ENCODE results near the gene STK32C. TPM values are rescaled to one million over a fixed set of nuclear protein-coding genes. Genes with fewer than 3 reads are reported as not detected.

The STK32C gene
- total RNA-seq, 1 donor from 2014 or later = 6.1 TPM

- no peak for DNase-seq
These were observed 43.3 kb downstream of the STK32C start for GRCh38 chr10:132264306-132264950.

DNA sequence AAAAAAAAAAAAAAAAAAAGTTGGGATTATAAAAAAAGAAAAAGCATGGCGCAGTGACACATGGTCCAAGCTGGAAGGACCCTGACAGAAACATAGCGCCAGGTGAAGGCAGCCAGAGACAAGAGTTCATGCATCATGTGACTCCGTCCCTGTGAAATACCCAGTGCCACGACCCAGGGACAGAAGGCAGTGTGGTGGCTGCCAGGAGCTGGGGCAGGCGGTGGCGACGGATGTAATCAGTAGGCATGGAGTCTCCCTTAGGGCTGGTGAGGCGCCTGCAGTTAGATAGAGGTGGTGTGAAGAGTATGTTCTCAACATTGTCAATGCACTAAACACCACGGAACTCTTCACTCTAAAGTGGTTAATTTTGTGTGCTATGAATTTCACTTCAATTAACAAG is 43.9 kb downstream of the STK32C start:
- DNase-seq = no peak

- no peak for DNase-seq
These were observed 47.9 kb downstream of the STK32C start for GRCh38 chr10:132259702-132260482.

DNA sequence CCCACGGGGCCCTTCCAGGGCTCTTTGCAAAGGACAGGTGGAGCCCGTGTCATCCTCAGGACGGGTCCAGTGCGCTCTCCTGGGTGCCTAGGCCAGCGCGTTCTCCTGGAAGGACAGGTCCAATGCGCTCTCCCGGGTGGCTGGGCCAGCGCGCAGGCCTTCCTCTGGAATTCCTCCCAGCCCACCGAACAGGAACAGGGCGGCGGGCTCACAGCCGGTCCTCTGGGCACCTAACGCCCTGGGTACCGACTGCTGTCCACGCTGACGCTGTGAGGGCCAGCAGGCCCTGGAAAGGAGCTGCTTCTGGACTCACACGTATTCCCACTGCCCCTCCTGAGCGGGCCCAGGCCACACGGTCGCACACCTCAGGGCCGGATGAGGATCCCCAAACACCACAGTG is 49.3 kb downstream of the STK32C start:
- DNase-seq = no peak

DNA sequence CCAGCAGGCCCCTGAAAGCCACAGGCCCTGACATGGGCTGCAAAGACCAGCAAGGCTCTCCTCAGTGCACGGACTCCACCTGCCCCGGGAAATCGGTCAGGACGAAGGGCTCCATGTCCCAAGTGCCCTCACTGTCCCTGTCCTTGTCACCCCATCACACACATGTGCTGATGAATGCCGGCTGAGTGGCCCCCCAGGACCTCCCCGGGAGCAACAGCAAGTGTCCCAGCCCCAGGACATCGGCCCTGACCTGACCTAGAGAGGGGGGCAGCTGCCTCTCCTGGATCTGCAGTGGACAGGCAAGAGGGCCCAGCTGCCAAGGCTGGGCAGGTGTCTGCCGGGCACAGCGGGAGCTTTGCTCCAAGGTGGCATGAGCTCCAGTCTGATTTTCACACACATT is 49.8 kb downstream of the STK32C start:
- no peak for DNase-seq

DNA sequence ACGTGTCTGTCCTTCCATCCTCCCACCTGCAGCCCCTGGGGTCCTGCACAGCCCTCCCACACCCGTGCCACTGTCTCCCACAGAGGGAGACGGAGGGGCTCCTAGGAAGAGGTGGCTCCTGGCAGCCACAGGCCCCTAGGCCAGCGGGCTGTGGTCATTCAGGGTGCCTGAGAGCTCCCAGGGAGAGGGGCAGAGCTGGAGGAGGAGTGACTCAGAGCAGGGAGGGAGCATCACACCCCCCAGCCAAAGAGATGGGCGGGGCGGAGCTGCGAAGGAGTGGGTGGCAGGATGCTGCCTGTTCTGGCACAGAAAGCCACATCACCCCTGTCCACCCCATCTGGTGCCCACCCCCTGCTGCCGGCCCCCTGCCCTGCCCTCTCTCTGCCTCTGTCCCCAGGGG is 50.5 kb downstream of the STK32C start:
- no peak for DNase-seq

DNA sequence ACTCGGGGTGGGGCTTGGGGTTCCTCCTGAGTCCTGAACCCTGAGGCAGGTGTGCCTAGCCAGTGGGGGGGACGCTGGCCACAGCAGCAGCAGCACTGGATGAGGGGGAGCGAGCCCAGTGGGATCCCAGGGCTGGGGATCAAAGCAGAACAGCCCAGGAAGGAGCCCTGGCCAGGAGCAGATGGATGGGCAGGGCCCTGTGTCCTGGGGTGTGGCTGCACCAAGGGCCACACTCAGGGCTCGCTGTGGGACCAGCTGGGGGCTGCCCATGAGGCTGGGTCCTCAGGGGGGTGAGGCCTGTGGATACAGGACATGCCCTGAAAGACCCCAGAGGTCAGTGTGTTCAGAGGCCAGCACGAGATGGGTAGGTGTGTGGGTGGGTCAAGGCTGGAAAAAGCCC is 50.9 kb downstream of the STK32C start:
- DNase-seq = no peak

- no peak for DNase-seq
These were observed 52.0 kb downstream of the STK32C start for GRCh38 chr10:132255489-132256344.

DNA sequence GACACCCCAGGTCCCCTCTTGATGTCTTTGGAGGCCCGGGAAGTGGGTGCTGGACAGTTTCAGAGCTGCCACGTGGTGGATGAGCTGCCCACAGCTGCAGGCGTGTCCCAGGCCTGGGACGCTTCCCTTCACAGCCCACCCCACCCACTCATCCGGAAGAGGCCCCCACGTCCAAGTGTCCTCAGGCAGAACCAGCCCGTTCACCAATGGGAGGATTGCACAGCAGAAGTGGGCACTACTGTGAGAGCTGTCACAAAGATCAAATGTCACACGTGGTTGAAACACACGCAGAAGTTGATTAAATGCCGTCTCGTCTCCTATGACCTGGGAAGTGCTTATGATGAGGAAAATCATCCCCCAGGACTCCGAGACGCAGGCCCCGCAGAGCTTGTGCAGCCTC is 52.9 kb downstream of the STK32C start:
- no peak for DNase-seq

DNA sequence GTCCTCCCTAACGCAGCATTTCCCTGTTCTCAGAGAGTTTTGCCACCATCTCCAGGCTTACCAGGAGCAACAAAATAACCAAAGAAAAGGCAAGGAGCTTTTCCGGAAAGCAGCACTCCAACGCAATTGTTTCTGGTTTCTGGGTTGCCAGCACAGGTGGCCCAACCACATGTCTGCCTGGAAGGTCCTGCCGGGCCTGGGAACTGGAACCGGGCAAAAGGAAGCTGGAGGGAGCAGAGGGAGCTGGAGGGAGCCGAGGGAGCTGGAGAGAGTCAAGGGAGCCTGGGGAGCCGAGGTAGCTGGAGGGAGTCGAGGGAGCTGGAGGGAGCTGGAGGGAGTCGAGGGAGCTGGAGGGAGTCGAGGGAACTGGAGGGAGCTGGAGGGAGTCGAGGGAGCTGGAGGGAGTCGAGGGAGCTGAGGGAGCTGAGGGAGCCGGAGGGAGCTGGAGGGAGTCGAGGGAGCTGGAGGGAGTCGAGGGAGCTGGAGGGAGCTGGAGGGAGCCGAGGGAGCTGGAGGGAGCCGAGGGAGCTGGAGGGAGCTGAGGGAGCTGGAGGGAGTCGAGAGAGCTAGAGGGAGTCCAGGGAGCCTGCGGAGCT is 54.6 kb downstream of the STK32C start:
- no peak for DNase-seq

DNA sequence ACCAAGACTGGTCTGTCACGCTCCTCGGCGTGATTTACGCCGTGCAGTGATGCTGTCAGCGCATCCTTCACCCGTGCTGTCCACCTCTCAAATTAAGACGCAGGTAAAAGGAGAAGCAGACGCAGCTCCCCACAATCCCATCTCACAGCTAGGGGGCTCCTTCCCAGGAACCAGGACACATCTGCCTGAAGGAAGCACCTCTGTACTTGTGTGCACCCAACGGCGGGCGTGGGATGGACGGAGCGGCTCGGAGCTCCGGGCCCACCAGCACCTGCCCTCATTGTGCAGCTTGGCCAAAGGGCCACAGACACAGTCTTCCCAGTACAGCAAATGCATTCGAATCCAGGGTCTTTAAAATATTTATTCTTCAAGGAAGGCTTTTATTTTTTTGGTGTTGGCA is 55.3 kb downstream of the STK32C start:
- no peak for DNase-seq

DNA sequence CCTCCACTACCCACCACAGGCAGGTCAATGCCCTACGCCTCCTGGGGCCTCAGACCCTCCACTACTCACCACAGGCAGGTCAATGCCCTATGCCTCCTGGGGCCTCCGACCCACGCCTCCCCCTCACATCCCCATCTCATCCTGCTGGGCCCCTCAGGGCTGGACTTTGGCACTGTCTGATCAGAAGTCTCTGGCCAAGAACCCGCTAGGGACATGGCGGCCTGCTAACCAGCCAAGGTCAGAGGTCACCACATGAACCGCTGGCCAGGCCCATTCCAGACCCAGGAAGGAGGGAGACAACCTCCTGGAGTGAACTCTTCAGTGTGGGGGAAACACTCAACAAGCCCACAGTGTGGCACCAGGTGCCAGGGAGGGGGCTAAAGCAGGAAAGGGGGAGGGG is 55.8 kb downstream of the STK32C start:
- DNase-seq = no peak

DNA sequence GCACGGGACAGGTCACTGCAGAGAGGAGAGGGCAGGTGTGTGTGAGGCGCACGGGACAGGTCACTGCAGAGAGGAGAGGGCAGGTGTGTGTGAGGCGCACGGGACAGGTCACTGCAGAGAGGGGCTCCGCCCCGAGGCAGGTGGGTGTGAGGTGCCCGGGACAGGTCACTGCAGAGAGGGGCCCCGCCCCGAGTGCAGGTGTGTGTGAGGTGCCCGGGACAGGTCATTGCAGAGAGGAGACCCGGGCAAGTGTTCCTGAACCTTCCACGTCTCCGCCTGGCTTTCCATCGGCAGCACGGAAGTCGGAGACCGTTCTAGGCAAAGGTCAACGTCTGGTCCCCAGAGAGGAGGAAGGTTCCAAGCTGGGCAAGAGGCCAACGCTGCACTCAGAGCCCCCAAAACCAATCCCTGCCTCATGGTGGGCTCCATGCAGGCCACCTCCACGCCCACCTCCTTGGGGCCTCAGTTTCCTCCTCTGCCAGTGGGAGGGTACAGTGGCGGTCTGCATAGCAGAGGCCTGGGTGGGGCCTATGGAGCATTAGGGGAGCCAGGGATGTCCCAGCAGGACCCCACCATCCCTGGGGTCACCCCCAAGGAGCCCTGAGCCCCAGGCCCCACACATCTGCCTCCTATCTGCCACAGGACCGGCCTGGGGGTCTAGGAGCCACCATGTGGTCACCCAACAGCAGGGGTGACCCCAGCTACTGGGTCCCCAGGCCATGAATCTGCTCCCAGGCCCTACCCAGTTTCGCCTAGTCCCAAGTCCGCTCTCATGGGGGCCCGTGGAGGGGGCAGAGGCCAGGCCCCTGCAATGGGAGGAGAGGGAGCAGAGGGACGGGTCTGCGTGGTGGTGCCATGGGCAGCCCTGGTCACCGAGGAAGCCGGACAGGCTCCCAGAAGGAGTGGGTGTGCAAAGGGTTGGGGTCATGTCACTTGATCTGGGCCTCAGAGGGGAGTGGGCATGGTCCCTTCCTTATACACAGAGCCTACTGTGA is 57.0 kb downstream of the STK32C start:
- DNase-seq = no peak

DNA sequence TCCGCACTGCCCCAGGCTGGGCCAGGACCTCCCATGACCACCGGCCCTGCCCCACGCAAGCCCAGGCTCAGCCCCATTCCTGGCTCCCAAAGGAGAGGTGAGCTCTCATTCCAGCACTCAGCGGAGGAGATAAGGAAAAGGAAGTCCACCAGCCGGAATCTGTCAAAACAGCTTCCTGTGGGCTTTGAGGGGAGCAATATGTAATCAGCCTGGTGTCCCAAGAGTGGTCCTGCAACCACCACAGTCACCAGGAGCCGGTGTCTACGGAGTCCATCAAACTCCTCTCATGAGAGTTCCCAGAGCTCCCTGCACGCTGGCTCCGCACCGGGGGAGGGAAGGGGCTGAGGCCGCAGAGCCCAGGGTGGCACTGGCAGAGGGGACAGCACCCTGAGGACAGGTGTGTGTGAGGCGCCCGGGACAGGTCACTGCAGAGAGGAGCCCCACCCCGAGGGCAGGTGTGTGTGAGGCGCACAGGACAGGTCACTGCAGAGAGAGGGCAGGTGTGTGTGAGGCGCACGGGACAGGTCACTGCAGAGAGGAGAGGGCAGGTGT is 57.9 kb downstream of the STK32C start:
- no peak for DNase-seq

- DNase-seq = no peak
These were observed 58.5 kb downstream of the STK32C start for GRCh38 chr10:132249226-132249724.

GRCh38 chr10:132248455-132249225 is 59.1 kb downstream of the STK32C start:
- peak; percentile 46 for DNase-seq

GRCh38 chr10:132247943-132248342 is 59.8 kb downstream of the STK32C start:
- no peak for DNase-seq

DNA sequence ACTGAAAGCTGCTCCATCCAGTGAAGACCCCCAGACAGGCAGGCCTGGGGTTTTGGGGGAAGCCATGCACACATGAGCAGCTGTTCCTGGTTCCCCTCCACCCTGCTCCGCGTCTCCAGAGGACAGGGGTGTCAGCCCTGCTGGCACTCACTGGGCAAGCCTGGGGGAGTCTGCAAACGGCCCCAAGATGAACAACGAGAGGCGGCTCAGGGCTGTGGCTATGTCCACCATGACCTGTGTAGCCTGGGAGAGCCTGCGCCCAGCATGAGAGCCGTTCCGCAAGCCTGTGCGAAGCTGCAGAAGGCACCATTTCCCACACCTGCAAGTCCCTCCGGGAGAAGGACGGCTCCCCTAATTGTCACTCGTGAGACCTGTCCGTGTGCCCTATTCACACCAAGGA is 61.5 kb downstream of the STK32C start:
- no peak for DNase-seq

- no peak for DNase-seq
These were observed 62.7 kb downstream of the STK32C start for GRCh38 chr10:132245056-132245455.

DNA sequence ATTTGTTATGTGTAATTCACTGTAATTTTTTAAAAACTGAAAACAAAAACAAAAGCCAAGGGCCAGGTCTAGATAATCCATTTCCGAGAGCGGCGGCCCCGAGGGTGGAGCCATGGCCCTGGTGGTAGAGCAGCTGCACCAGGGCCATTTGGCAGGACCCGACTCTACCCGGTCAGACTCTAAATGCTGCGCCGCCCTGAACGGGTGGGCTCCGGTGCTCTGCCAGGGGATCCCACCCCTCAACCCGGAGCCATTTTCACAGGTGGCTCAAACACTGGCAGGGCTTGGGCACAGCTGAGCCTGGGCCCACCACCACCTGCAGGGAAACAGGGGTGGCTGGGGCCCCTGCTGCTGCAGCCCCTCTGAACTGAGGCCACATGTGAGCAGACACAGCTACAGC is 64.1 kb downstream of the STK32C start:
- DNase-seq = no peak

Measured in dermis blood vessel endothelial cell (primary cell).